Keratinocyte (primary cell): ENCODE measurements around the gene PTPRN2. TPM values are rescaled to one million over a fixed set of nuclear protein-coding genes. Genes with fewer than 3 reads are reported as not detected.

Experiments used
- DNase-seq: peaks from one replicate; pipeline ENCODE4 v3.0.0-alpha.2; 2011; ENCODE audit warnings: low read depth, missing footprints, low spot score
- FAIRE-seq: peaks from 2 replicates; lab custom pipeline; 2011; peaks lifted over from hg19 to GRCh38; lab: Jason Lieb, UNC
- H2AFZ ChIP-seq: 2 replicates; pipeline ENCODE4 v1.6.0; 2012; ENCODE audit warnings: low read length, control low read depth, inconsistent platforms; ENCODE audit not compliant: control insufficient read depth
- H3K27ac ChIP-seq: 2 replicates; pipeline ENCODE4 v1.5.1; 2011; ENCODE audit warnings: low read length; ENCODE audit not compliant: control insufficient read depth, insufficient read depth
- H3K27me3 ChIP-seq: 3 replicates; pipeline ENCODE4 v1.6.0; 2011; ENCODE audit warnings: low read length; ENCODE audit not compliant: control insufficient read depth, insufficient read depth; ENCODE audit errors: extremely low read depth
- H3K36me3 ChIP-seq, 2 experiments: 2 replicates in 1 of 2; 3 replicates in 1 of 2; pipeline ENCODE4 v1.5.1; 2011; ENCODE audit warnings: low read length in 2 of 2, mild to moderate bottlenecking in 1 of 2; ENCODE audit not compliant: control insufficient read depth in 2 of 2, insufficient read depth in 2 of 2; ENCODE audit errors: extremely low read depth in 1 of 2
- H3K4me1 ChIP-seq: 3 replicates; pipeline ENCODE4 v1.5.1; 2011; ENCODE audit warnings: low read length; ENCODE audit not compliant: control insufficient read depth, insufficient read depth; ENCODE audit errors: extremely low read depth
- H3K4me2 ChIP-seq: 3 replicates; pipeline ENCODE4 v1.6.0; 2011; ENCODE audit warnings: low read depth, low read length; ENCODE audit not compliant: control insufficient read depth, insufficient read depth; ENCODE audit errors: extremely low read depth
- H3K4me3 ChIP-seq, 3 experiments: fragments of 200-600 bp in 1 of 3; sonication (generic) in 1 of 3; 2 replicates in 2 of 3; 3 replicates in 1 of 3; pipeline ENCODE4 v1.5.1; 2011 to 2016; ENCODE audit warnings: low read length in 3 of 3, mild to moderate bottlenecking in 3 of 3, control low read depth in 2 of 3, inconsistent platforms in 1 of 3, low read depth in 1 of 3, mixed read lengths in 1 of 3, mixed run types in 1 of 3, moderate library complexity in 1 of 3; ENCODE audit not compliant: control insufficient read depth in 2 of 3, insufficient read depth in 2 of 3; ENCODE audit errors: extremely low read depth in 1 of 3
- H3K79me2 ChIP-seq: 2 replicates; pipeline ENCODE4 v1.6.0; 2012; ENCODE audit warnings: low read length; ENCODE audit not compliant: control insufficient read depth, insufficient read depth
- H3K9ac ChIP-seq: 3 replicates; pipeline ENCODE4 v1.6.0; 2011; ENCODE audit warnings: low read length; ENCODE audit not compliant: control insufficient read depth, insufficient read depth; ENCODE audit errors: extremely low read depth
- H3K9me1 ChIP-seq: 3 replicates; pipeline ENCODE4 v1.6.0; 2011; ENCODE audit warnings: low read length; ENCODE audit not compliant: control insufficient read depth, insufficient read depth; ENCODE audit errors: extremely low read depth
- H3K9me3 ChIP-seq: 2 replicates; pipeline ENCODE4 v1.5.1; 2012; ENCODE audit warnings: low read depth, low read length; ENCODE audit not compliant: control insufficient read depth
- H4K20me1 ChIP-seq: 3 replicates; pipeline ENCODE4 v1.6.0; 2011; ENCODE audit warnings: low read length; ENCODE audit not compliant: control insufficient read depth, insufficient read depth; ENCODE audit errors: extremely low read depth
- CTCF ChIP-seq, 3 experiments: IDR thresholded peaks in 1 of 3; conservative IDR thresholded peaks in 1 of 3; optimal IDR thresholded peaks in 1 of 3; 2 replicates in 2 of 3; 3 replicates in 1 of 3; pipeline versions ENCODE3 to v1.5.1; 2011; ENCODE audit warnings: low read length in 3 of 3, mild to moderate bottlenecking in 3 of 3, moderate library complexity in 2 of 3, control low read depth in 1 of 3, inconsistent platforms in 1 of 3; ENCODE audit not compliant: insufficient read depth in 2 of 3; ENCODE audit errors: extremely low read depth in 1 of 3
- EZH2 ChIP-seq: IDR thresholded peaks from one replicate; pipeline ENCODE4 v1.6.1; 2012; ENCODE audit warnings: inconsistent platforms, mild to moderate bottlenecking, low read length, moderate library complexity
- dilution Hi-C: fragments of 300-500 bp; cut with MboI; formaldehyde crosslinking; loops from one replicate; pipeline ENCODE4 v1.7.0; 2020; ENCODE audit warnings: low sequenced_read_pairs; ENCODE audit not compliant: extremely low pct_ligation_motif_present
- polyA plus RNA-seq, 5 experiments: library from polyadenylated mRNA; depleted of rRNA in 3 of 5; stranded (reverse) in 3 of 5; stranded (forward) in 1 of 5; unstranded in 1 of 5; fragments of >200 nt; gene quantifications; 1 replicate in 1 of 5; 2 replicates in 3 of 5; 3 replicates in 1 of 5; pipeline versions ENCODE4 v1.2.1 to v1.2.3, GENCODE V29; 2011 to 2012; ENCODE audit warnings: missing spikeins in 2 of 5, low read depth in 1 of 5, low replicate concordance in 1 of 5

Gene PTPRN2
- polyA plus RNA-seq, 1 donor (not counting 4 experiments of a cell fraction or from before 2014, with no cell fraction given) = not detected

- Histone ChIP-seq H3K27me3 (no peaks in the 10 kb centered on the region), H3K4me3 (no peak overlapping the region), H3K9me3 (peaks cover 23% of the 10 kb centered on the region), H3K27ac (no peak overlapping the region), H3K4me1 (no peaks in the 10 kb centered on the region), H3K4me2 (no peak overlapping the region), H3K9me1 (no peaks in the 10 kb centered on the region), H2AFZ (no peak overlapping the region), H3K36me3 (no peaks in the 10 kb centered on the region), H4K20me1 (no peaks in the 10 kb centered on the region), H3K79me2 (no peaks in the 10 kb centered on the region), H3K9ac (no peak overlapping the region)
- DNase-seq (no peak), FAIRE-seq (no peak)
- TF ChIP-seq EZH2 (no peak), CTCF (optimal IDR thresholded peaks at IDR 0.05 in 1 of 3, IDR thresholded peaks at IDR 0.05 in 1 of 3, conservative IDR thresholded peaks at IDR 0.05 in 1 of 3; ENCODE audit: extremely low read depth in 1 of 3, insufficient read depth in 2 of 3, low read length in 3 of 3) (no peak)
- dilution Hi-C loops = no loop called here
Observed at GRCh38 chr7:157540606-157541294, 1046.9 kb downstream of the PTPRN2 start.

GRCh38 chr7:157540020-157540419 is 1047.6 kb downstream of the PTPRN2 start:
- H2AFZ ChIP-seq = no peak overlapping the region
- H3K27me3 ChIP-seq = no peaks in the 10 kb centered on the region
- dilution Hi-C loops = no loop called here
- no peaks in the 10 kb centered on the region for H3K9me1 ChIP-seq
- H3K9ac ChIP-seq = no peak overlapping the region
- H3K79me2 ChIP-seq = no peaks in the 10 kb centered on the region
- TF ChIP-seq EZH2 (no peak), CTCF (optimal IDR thresholded peaks at IDR 0.05 in 1 of 3, IDR thresholded peaks at IDR 0.05 in 1 of 3, conservative IDR thresholded peaks at IDR 0.05 in 1 of 3; ENCODE audit: extremely low read depth in 1 of 3, insufficient read depth in 2 of 3, low read length in 3 of 3) (no peak)
- no peaks in the 10 kb centered on the region for H3K36me3 ChIP-seq
- H3K4me2 ChIP-seq = no peak overlapping the region
- no peak overlapping the region for H3K4me3 ChIP-seq
- no peak overlapping the region for H3K27ac ChIP-seq
- H3K4me1 ChIP-seq = no peaks in the 10 kb centered on the region
- DNase-seq (no peak), FAIRE-seq (no peak)
- peaks cover 19% of the 10 kb centered on the region for H3K9me3 ChIP-seq
- no peaks in the 10 kb centered on the region for H4K20me1 ChIP-seq
